ENCODE results near the gene PRTFDC1.

DNA sequence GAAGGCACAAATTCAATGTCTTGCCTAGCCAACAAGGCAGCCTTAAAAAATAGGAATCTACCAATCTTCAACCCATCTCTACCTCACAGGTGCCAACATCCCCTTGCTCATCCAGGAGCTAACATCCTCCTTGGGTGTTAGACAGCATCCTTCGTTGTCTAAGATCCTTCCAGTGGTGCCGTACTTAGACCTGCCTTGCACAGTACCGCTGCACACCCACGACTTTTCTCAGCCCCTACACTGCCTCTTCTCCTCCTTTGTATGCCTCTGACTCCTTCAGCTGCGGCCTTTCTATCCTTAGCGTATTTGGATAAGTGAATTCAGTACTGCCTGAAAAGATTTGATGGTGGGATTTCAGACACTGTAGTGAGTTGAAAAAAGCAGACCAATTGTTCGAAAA is 15.9 kb upstream of the PRTFDC1 start:
- no peak for TF ChIP-seq TAF1 (IDR thresholded peaks at IDR 0.05; ENCODE audit: borderline replicate concordance, insufficient read depth, low read length)
- TF ChIP-seq POLR2AphosphoS5 (IDR thresholded peaks at IDR 0.05; ENCODE audit: low read depth, low read length) = no peak
- TF ChIP-seq, protein P1, sequence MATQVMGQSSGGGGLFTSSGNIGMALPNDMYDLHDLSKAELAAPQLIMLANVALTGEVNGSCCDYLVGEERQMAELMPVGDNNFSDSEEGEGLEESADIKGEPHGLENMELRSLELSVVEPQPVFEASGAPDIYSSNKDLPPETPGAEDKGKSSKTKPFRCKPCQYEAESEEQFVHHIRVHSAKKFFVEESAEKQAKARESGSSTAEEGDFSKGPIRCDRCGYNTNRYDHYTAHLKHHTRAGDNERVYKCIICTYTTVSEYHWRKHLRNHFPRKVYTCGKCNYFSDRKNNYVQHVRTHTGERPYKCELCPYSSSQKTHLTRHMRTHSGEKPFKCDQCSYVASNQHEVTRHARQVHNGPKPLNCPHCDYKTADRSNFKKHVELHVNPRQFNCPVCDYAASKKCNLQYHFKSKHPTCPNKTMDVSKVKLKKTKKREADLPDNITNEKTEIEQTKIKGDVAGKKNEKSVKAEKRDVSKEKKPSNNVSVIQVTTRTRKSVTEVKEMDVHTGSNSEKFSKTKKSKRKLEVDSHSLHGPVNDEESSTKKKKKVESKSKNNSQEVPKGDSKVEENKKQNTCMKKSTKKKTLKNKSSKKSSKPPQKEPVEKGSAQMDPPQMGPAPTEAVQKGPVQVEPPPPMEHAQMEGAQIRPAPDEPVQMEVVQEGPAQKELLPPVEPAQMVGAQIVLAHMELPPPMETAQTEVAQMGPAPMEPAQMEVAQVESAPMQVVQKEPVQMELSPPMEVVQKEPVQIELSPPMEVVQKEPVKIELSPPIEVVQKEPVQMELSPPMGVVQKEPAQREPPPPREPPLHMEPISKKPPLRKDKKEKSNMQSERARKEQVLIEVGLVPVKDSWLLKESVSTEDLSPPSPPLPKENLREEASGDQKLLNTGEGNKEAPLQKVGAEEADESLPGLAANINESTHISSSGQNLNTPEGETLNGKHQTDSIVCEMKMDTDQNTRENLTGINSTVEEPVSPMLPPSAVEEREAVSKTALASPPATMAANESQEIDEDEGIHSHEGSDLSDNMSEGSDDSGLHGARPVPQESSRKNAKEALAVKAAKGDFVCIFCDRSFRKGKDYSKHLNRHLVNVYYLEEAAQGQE (IDR thresholded peaks at IDR 0.05; ENCODE audit: insufficient read depth in 1 of 2, low read depth in 2 of 2, low read length in 2 of 2) = no peak
